Stimulated activated CD8-positive, alpha-beta memory T cell treated with anti-CD3 and anti-CD28 coated beads, Interleukin-12 subunit alpha, Interleukin-12 subunit beta, amount 100 ng/mL, for 4 hours (primary cell): Measurements from ENCODE around the gene USP32.
A peak's percentile ranks its signal among the peaks of the same experiment; 100 is the strongest.
"Not testable (repeated sequence)": the region's sequence is repeated elsewhere in the genome, so short reads cannot be mapped to it uniquely, and the experiment has no call there.

Experiments
- DNase-seq: peaks from one replicate; pipeline ENCODE4 v3.0.0-alpha.2; 2020; ENCODE audit warnings: low read depth

USP32 gene

GRCh38 chr17:60392042-60392844 is at the start of gene USP32:
Gene USP32, minus strand, starts transcription at chr17:60392133. Its CDS starts 194 bp downstream, at chr17:60391939.
- DNase-seq = peak; percentile 97

- DNase-seq = no peak
Measured at GRCh38 chr17:60439501-60439900, 47.6 kb upstream of the USP32 start.

GRCh38 chr17:60436676-60437075 is 44.7 kb upstream of the USP32 start:
- no peak for DNase-seq

- DNase-seq = peak; percentile 3
Measured at GRCh38 chr17:60435244-60436167, 43.6 kb upstream of the USP32 start.

- DNase-seq = not testable (repeated sequence)
Measured at GRCh38 chr17:60433021-60433997, 41.4 kb upstream of the USP32 start.

GRCh38 chr17:60430561-60430960 is 38.6 kb upstream of the USP32 start:
- not testable (repeated sequence) for DNase-seq

GRCh38 chr17:60428491-60428890 is 36.6 kb upstream of the USP32 start:
- not testable (repeated sequence) for DNase-seq

- DNase-seq = no peak
Measured at GRCh38 chr17:60426596-60426995, 34.7 kb upstream of the USP32 start.

GRCh38 chr17:60425626-60426025 is 33.7 kb upstream of the USP32 start:
- DNase-seq = no peak

- DNase-seq = no peak
Measured at GRCh38 chr17:60423865-60424264, 31.9 kb upstream of the USP32 start.

GRCh38 chr17:60422162-60422665 is 30.3 kb upstream of the USP32 start, which contains the start of gene CHCT1:
Gene CHCT1, plus strand, starts transcription at chr17:60422489. Its CDS starts 104 bp downstream, at chr17:60422593.
- no peak for DNase-seq

GRCh38 chr17:60421273-60422161 is 29.6 kb upstream of the USP32 start:
- DNase-seq = peak; percentile 58

- not testable (repeated sequence) for DNase-seq
Measured at GRCh38 chr17:60419875-60420274, 27.9 kb upstream of the USP32 start.

GRCh38 chr17:60419003-60419402 is 27.1 kb upstream of the USP32 start:
- not testable (repeated sequence) for DNase-seq

GRCh38 chr17:60416368-60416925 is 24.5 kb upstream of the USP32 start:
- no peak for DNase-seq

GRCh38 chr17:60415146-60415545 is 23.2 kb upstream of the USP32 start:
- DNase-seq = no peak

GRCh38 chr17:60412701-60413100 is 20.8 kb upstream of the USP32 start:
- DNase-seq = no peak

GRCh38 chr17:60410001-60410400 is 18.1 kb upstream of the USP32 start:
- DNase-seq = no peak

- DNase-seq = no peak
Measured at GRCh38 chr17:60406887-60407286, 15.0 kb upstream of the USP32 start.

- DNase-seq = no peak
Measured at GRCh38 chr17:60403962-60404361, 12.0 kb upstream of the USP32 start.
